ENCODE data around the gene DDX25. TPM values are rescaled to one million over a fixed set of nuclear protein-coding genes. Genes with fewer than 3 reads are reported as not detected.

DDX25 gene
- total RNA-seq, 2 donors from 2014 or later = 3.3 to 8.4 TPM

DNA sequence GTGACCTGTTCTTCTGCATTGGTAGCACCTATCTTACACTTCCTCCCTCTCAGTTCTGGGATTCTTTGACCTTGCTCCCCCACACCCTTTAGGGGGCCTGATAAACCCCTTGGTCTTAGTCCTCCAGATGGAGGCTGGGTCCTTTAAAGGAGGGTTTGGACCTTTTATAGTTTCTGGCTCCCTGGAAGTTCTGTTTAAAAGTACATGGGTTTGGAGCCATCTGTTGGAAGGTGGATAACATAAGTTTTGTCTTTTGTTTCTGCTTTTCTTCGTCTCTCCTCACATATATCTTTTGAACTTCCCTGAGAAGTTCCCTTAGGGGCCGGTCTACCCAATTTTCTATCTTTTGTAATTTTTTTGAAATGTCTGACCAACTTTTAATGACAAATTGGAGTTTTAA is 34.8 kb upstream of the DDX25 start:
- H3K36me3 Mint-ChIP-seq (ENCODE audit: low read depth) = peaks cover 2% of the 10 kb centered on the region
- H3K27ac Mint-ChIP-seq = no peak overlapping the region
- H3K9me3 Mint-ChIP-seq = peaks cover 23% of the 10 kb centered on the region
- H3K27me3 Mint-ChIP-seq (ENCODE audit: insufficient read depth) = peaks cover 4% of the 10 kb centered on the region
- DNase-seq = no peak
- H3K36me3 ChIP-seq (ENCODE audit: control insufficient read depth, insufficient read depth, low read length) = no peaks in the 10 kb centered on the region
- WGBS, 2 experiments (ENCODE audit: insufficient coverage in 1 of 2, insufficient read length in 1 of 2) = 77 to 97% methylated on average over 2 of the region's 2 CpGs
- no peak overlapping the region for H3K9ac ChIP-seq (ENCODE audit: extremely low read depth, low read length, poor library complexity, severe bottlenecking)
- H3K4me1 ChIP-seq (ENCODE audit: control insufficient read depth, insufficient read depth, low read length) = no peaks in the 10 kb centered on the region
- peaks cover 2% of the 10 kb centered on the region for H3K4me1 Mint-ChIP-seq
- H3K27me3 ChIP-seq (ENCODE audit: control insufficient read depth, insufficient read depth, low read length, poor library complexity, severe bottlenecking) = no peaks in the 10 kb centered on the region
- peak; percentile 34 for TF ChIP-seq CTCF (conservative IDR thresholded peaks at IDR 0.05)
- peaks cover 15% of the 10 kb centered on the region for H3K9me3 ChIP-seq (ENCODE audit: control insufficient read depth, low read length)
- no peak overlapping the region for H3K27ac ChIP-seq (ENCODE audit: low read depth, low read length)
- H3K4me3 ChIP-seq (ENCODE audit: low read length) = no peak overlapping the region
- no peak overlapping the region for H3K4me3 Mint-ChIP-seq

DNA sequence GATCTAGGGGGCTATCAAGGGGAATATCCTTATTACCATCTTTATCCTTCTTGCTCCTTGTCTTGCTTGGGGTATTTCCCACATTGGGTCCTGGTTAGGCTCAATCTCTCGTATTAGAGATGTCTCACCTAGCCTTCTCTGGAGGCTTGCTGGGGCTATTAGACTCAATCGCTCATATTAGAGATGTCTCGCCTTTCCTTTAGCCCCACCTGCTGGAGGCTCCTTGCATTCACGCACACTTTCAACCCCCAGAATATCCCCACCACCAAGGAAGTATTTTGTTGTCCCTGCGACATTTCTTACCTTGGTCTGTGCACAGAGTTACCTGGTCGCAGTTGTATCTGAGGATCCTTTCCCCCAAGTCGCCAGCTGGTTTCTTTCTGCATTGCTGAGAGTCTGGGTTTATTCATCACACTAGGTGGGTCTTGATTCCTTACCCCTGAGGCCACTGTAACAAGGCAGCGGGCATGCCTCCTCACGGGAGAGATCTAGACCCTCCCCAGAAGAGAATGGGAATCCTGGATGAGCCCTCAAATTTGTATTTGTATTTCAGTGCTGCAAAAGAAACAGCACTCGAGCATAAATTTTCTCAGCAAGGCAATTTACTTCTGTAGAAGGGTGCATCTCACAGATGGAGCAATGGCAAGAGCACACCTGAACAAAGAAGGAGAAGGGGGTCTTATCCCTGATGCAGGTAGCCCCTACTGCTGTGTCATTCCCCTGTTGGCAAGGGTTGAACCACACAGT is 32.7 kb upstream of the DDX25 start:
- no peak overlapping the region for H3K4me3 Mint-ChIP-seq
- H3K27me3 ChIP-seq (ENCODE audit: control insufficient read depth, insufficient read depth, low read length, poor library complexity, severe bottlenecking) = no peaks in the 10 kb centered on the region
- TF ChIP-seq CTCF (conservative IDR thresholded peaks at IDR 0.05) = peak; percentile 81

GRCh38 chr11:125872138-125872491 is 32.2 kb upstream of the DDX25 start:
- Histone ChIP-seq H3K27me3 (ENCODE audit: control insufficient read depth, insufficient read depth, low read length, poor library complexity, severe bottlenecking) (no peaks in the 10 kb centered on the region), H3K9ac (ENCODE audit: extremely low read depth, low read length, poor library complexity, severe bottlenecking) (no peak overlapping the region), H3K4me3 (ENCODE audit: low read length) (no peak overlapping the region), H3K4me1 (ENCODE audit: control insufficient read depth, insufficient read depth, low read length) (no peaks in the 10 kb centered on the region), H3K9me3 (ENCODE audit: control insufficient read depth, low read length) (peaks cover 10% of the 10 kb centered on the region), H3K36me3 (ENCODE audit: control insufficient read depth, insufficient read depth, low read length) (no peaks in the 10 kb centered on the region), H3K27ac (ENCODE audit: low read depth, low read length) (no peak overlapping the region)
- H3K36me3 Mint-ChIP-seq (ENCODE audit: low read depth) = no peaks in the 10 kb centered on the region
- TF ChIP-seq CTCF (conservative IDR thresholded peaks at IDR 0.05) = no peak
- no peak overlapping the region for H3K27ac Mint-ChIP-seq
- H3K4me3 Mint-ChIP-seq = no peak overlapping the region
- peaks cover 5% of the 10 kb centered on the region for H3K27me3 Mint-ChIP-seq (ENCODE audit: insufficient read depth)
- no peak for DNase-seq
- peaks cover 14% of the 10 kb centered on the region for H3K9me3 Mint-ChIP-seq
- peaks cover 2% of the 10 kb centered on the region for H3K4me1 Mint-ChIP-seq

More for the DNA sequence above, 32.7 kb upstream of the DDX25 start:
- Mint-ChIP-seq H3K4me1 (peaks cover 2% of the 10 kb centered on the region), H3K27ac (no peak overlapping the region), H3K9me3 (peaks cover 14% of the 10 kb centered on the region), H3K36me3 (ENCODE audit: low read depth) (no peaks in the 10 kb centered on the region), H3K27me3 (ENCODE audit: insufficient read depth) (peaks cover 5% of the 10 kb centered on the region)
- Histone ChIP-seq H3K9me3 (ENCODE audit: control insufficient read depth, low read length) (peaks cover 10% of the 10 kb centered on the region), H3K4me1 (ENCODE audit: control insufficient read depth, insufficient read depth, low read length) (no peaks in the 10 kb centered on the region), H3K9ac (ENCODE audit: extremely low read depth, low read length, poor library complexity, severe bottlenecking) (no peak overlapping the region), H3K36me3 (ENCODE audit: control insufficient read depth, insufficient read depth, low read length) (no peaks in the 10 kb centered on the region), H3K27ac (ENCODE audit: low read depth, low read length) (no peak overlapping the region), H3K4me3 (ENCODE audit: low read length) (no peak overlapping the region)
- DNase-seq = peak; percentile 88
- WGBS, 2 experiments (ENCODE audit: insufficient coverage in 1 of 2, insufficient read length in 1 of 2) = 77 to 78% methylated on average over 9 to 10 of the region's 10 CpGs
